ENCODE measurements around the gene GABRR2. TPM values are rescaled to one million over a fixed set of nuclear protein-coding genes. Genes with fewer than 3 reads are reported as not detected.

The GABRR2 gene
- total and polyA plus RNA-seq, 7 experiments from 2014 or later, result 0.40 to 1.9 (median 1.5) TPM; not detected in 2

- H3K36me3 ChIP-seq (ENCODE audit: control insufficient read depth in 2 of 3, insufficient read depth in 3 of 3, low read length in 3 of 3), result peaks cover 0 to 1% (median 0%) of the 10 kb centered on the region in 3 experiments
- no peaks in the 10 kb centered on the region for H3K9me3 ChIP-seq (ENCODE audit: control insufficient read depth in 2 of 3, low read length in 3 of 3)
- no peaks in the 10 kb centered on the region for H3K27me3 Mint-ChIP-seq
- H3K4me3 ChIP-seq (ENCODE audit: low read length), result peak overlapping the region; percentile 54
- no peaks in the 10 kb centered on the region for H3K27me3 ChIP-seq (ENCODE audit: control insufficient read depth in 2 of 2, insufficient read depth in 2 of 2, low read length in 2 of 2)
- intact Hi-C loops (cut with micrococcal nuclease), result loop anchor here (1.0 to 10.0 kb wide), 5 partner anchors 11 to 1953 kb away; partner anchors contain the start of genes AKIRIN2 (in 1 of the 2) and CFAP206 (in 1 of the 2)
- H3K4me3 Mint-ChIP-seq, result peak overlapping the region; percentile 83 to 98 (median 92)
- H3K36me3 Mint-ChIP-seq, result peaks cover 0 to 5% (median 0%) of the 10 kb centered on the region in 5 donors
- no peak for ATAC-seq
- peak overlapping the region; percentile 86 to 99 (median 91) for H3K27ac Mint-ChIP-seq
- H3K9me3 Mint-ChIP-seq, result peaks cover 0 to 2% (median 0%) of the 10 kb centered on the region in 11 donors
- H3K27ac ChIP-seq (ENCODE audit: low read depth, low read length), result peak overlapping the region; percentile 57
- peaks cover 17 to 65% (median 58%) of the 10 kb centered on the region in 7 donors for H3K4me1 Mint-ChIP-seq
- DNase-seq, result peak in 3 of 9 donors; percentile 28 to 37 (median 31)
- H3K4me1 ChIP-seq (ENCODE audit: control insufficient read depth in 2 of 2, insufficient read depth in 2 of 2, low read length in 2 of 2), result peaks cover 12 to 19% of the 10 kb centered on the region in 2 donors
- CTCF ChIA-PET, result interaction anchor here (1.7 to 2.7 kb wide), 3 partner anchors 9 to 17 kb away, joined by 4 to 14 read pairs (median 14); no protein-coding TSS in a partner anchor
- POLR2A ChIA-PET, result interaction anchor here (1.3 to 2.5 kb wide), 4 partner anchors 9 to 276 kb away, joined by 4 to 24 read pairs (median 7); partner anchors contain the start of genes PM20D2 and PNRC1
Measured at GRCh38 chr6:89357390-89357789, 42.3 kb upstream of the GABRR2 start.

DNA sequence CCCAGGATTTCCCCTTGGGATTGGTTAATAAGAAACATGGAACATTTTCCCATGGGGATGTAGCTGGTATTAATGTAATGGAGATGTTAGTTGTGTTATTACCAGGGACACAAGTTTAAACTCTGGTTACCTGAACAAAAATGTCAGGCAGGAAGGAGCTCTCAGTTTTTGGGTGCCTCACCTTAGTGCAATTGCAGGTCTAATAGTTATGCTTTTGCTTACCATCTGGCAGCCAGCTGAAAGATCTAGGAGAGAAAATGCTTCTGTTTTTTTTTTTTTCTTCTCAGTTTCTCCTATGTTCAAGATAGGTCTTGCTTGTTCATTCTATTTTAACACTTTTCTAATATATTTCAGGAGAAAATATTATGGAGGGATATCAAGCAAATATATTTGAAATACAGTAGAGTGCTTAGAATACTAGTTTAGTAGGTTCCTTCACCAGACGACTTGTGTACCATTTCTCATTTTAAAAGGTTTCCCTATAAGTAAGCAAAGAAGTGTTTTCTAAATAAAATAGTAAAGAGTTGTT lies 41.6 kb upstream of the GABRR2 start:
- Histone ChIP-seq H3K4me1 (ENCODE audit: control insufficient read depth in 2 of 2, insufficient read depth in 2 of 2, low read length in 2 of 2) (peaks cover 12 to 19% of the 10 kb centered on the region in 2 donors), H3K27ac (ENCODE audit: low read depth, low read length) (peak overlapping the region; percentile 57), H3K27me3 (ENCODE audit: control insufficient read depth in 2 of 2, insufficient read depth in 2 of 2, low read length in 2 of 2) (no peaks in the 10 kb centered on the region), H3K4me3 (ENCODE audit: low read length) (peak overlapping the region; percentile 54), H3K9me3 (ENCODE audit: control insufficient read depth in 2 of 3, low read length in 3 of 3) (no peaks in the 10 kb centered on the region), H3K36me3 (ENCODE audit: control insufficient read depth in 2 of 3, insufficient read depth in 3 of 3, low read length in 3 of 3) (peaks cover 0 to 7% (median 0%) of the 10 kb centered on the region in 3 experiments)
- H3K9me3 Mint-ChIP-seq, result peaks cover 0 to 2% (median 0%) of the 10 kb centered on the region in 11 donors
- no peak for DNase-seq
- H3K4me3 Mint-ChIP-seq, result peak overlapping the region; percentile 83 to 98 (median 92)
- intact Hi-C loops (cut with micrococcal nuclease), result loop anchor here (1.0 to 10.0 kb wide), 5 partner anchors 12 to 1952 kb away; partner anchors contain the start of genes AKIRIN2 (in 1 of the 2) and CFAP206 (in 1 of the 2)
- peaks cover 17 to 68% (median 61%) of the 10 kb centered on the region in 7 donors for H3K4me1 Mint-ChIP-seq
- peaks cover 0 to 7% (median 0%) of the 10 kb centered on the region in 5 donors for H3K36me3 Mint-ChIP-seq
- no peaks in the 10 kb centered on the region for H3K27me3 Mint-ChIP-seq
- CTCF ChIA-PET, result interaction anchor here (1.7 to 2.7 kb wide), 3 partner anchors 10 to 18 kb away, joined by 4 to 14 read pairs (median 14); no protein-coding TSS in a partner anchor
- peak overlapping the region; percentile 86 to 99 (median 91) for H3K27ac Mint-ChIP-seq
- POLR2A ChIA-PET, result interaction anchor here (0.6 to 2.5 kb wide), 5 partner anchors 8 to 278 kb away, joined by 3 to 24 read pairs (median 4); partner anchors contain the start of genes PM20D2 and PNRC1
- no peak for ATAC-seq

GRCh38 chr6:89355511-89356194 lies 40.6 kb upstream of the GABRR2 start:
- H3K27ac ChIP-seq (ENCODE audit: low read depth, low read length), result no peak overlapping the region
- POLR2A ChIA-PET, result interaction anchor here (1.4 to 2.5 kb wide), 5 partner anchors 7 to 275 kb away, joined by 4 to 24 read pairs (median 6); partner anchors contain the start of genes PM20D2 and PNRC1
- peak overlapping the region in 3 of 9 donors; percentile 31 to 96 (median 32) for H3K27ac Mint-ChIP-seq

DNA sequence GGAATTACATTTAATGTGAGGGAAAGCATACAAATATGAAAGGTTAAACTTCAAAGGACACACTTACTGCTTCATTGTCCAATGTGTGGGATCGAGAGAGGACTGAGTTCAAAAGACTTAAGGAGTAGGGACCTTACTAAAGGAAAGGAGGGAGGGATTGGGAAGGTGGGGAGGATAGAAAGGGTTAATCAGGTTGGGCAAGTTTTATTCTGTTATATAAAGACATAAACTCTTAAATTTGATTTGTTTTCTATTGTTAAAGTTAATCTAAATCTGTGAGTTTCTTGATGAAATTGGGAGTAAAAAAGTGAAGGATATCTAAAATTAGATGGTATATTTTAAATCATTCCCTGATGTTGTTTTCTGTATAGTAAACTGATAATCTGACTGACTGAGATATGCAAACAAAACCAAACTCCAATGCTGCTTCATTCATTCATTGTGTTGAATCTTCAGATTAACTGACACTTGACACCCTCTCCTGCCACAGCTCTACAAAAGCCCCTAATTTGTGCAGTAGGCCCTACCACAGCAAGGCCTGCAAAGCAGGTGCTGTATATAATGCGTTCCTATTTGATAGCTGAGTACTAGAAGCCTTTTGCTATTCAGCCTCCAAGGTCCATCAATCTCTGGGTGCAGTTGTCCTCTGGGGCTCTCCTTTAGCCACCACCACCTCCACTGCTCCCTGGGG lies 38.7 kb upstream of the GABRR2 start:
- POLR2A ChIA-PET, result interaction anchor here (0.8 to 7.7 kb wide), 6 partner anchors 10 to 390 kb away, joined by 3 to 90 read pairs (median 5); partner anchors contain the start of genes PNRC1 and RNGTT
- Histone ChIP-seq H3K27me3 (ENCODE audit: control insufficient read depth in 2 of 2, insufficient read depth in 2 of 2, low read length in 2 of 2) (no peaks in the 10 kb centered on the region), H3K9me3 (ENCODE audit: control insufficient read depth in 2 of 3, low read length in 3 of 3) (no peaks in the 10 kb centered on the region), H3K4me3 (ENCODE audit: low read length) (peak overlapping the region; percentile 67), H3K36me3 (ENCODE audit: control insufficient read depth in 2 of 3, insufficient read depth in 3 of 3, low read length in 3 of 3) (peaks cover 0 to 7% (median 0%) of the 10 kb centered on the region in 3 experiments), H3K27ac (ENCODE audit: low read depth, low read length) (peak overlapping the region; percentile 88), H3K4me1 (ENCODE audit: control insufficient read depth in 2 of 2, insufficient read depth in 2 of 2, low read length in 2 of 2) (peaks cover 27 to 31% of the 10 kb centered on the region in 2 donors)
- Mint-ChIP-seq H3K27me3 (no peaks in the 10 kb centered on the region), H3K27ac (peak overlapping the region; percentile 83 to 97 (median 93)), H3K36me3 (peaks cover 0 to 19% (median 0%) of the 10 kb centered on the region in 5 donors), H3K4me3 (peak overlapping the region; percentile 83 to 99 (median 90)), H3K9me3 (no peaks in the 10 kb centered on the region), H3K4me1 (peaks cover 36 to 77% (median 69%) of the 10 kb centered on the region in 7 donors)
- ATAC-seq (no peak), DNase-seq (no peak)
- intact Hi-C loops (cut with micrococcal nuclease), result loop anchor here (1.0 to 10.0 kb wide), 9 partner anchors 58 to 1949 kb away; partner anchors contain the start of genes PM20D2 (in 2 of the 2), AKIRIN2 (in 1 of the 2), CASP8AP2 (in 1 of the 2) and CFAP206 (in 1 of the 2)
- CTCF ChIA-PET, result interaction anchor here (1.1 kb wide), 1 partner anchor 13 kb away, joined by 4 read pairs; no protein-coding TSS in a partner anchor

More at GRCh38 chr6:89355511-89356194, 40.6 kb upstream of the GABRR2 start:
- Histone ChIP-seq H3K4me1 (ENCODE audit: control insufficient read depth in 2 of 2, insufficient read depth in 2 of 2, low read length in 2 of 2) (peaks cover 21 to 27% of the 10 kb centered on the region in 2 donors), H3K36me3 (ENCODE audit: control insufficient read depth in 2 of 3, insufficient read depth in 3 of 3, low read length in 3 of 3) (peaks cover 0 to 7% (median 0%) of the 10 kb centered on the region in 3 experiments), H3K27me3 (ENCODE audit: control insufficient read depth in 2 of 2, insufficient read depth in 2 of 2, low read length in 2 of 2) (no peaks in the 10 kb centered on the region), H3K4me3 (ENCODE audit: low read length) (no peak overlapping the region), H3K9me3 (ENCODE audit: control insufficient read depth in 2 of 3, low read length in 3 of 3) (no peaks in the 10 kb centered on the region)
- peak overlapping the region in 1 of 10 donors; percentile 39 for H3K4me3 Mint-ChIP-seq
- peaks cover 0 to 2% (median 0%) of the 10 kb centered on the region in 11 donors for H3K9me3 Mint-ChIP-seq
- CTCF ChIA-PET, result interaction anchor here (1.1 to 2.7 kb wide), 3 partner anchors 11 to 20 kb away, joined by 3 to 14 read pairs (median 4); no protein-coding TSS in a partner anchor
- intact Hi-C loops (cut with micrococcal nuclease), result loop anchor here (2.0 to 10.0 kb wide), 4 partner anchors 17 to 1951 kb away; partner anchors contain the start of genes AKIRIN2 (in 1 of the 2) and CFAP206 (in 1 of the 2)
- H3K36me3 Mint-ChIP-seq, result peaks cover 0 to 6% (median 0%) of the 10 kb centered on the region in 5 donors
- H3K4me1 Mint-ChIP-seq, result peaks cover 18 to 70% (median 64%) of the 10 kb centered on the region in 7 donors
- no peak for DNase-seq
- ATAC-seq, result no peak
- H3K27me3 Mint-ChIP-seq, result no peaks in the 10 kb centered on the region

GRCh38 chr6:89353118-89353556 lies 38.0 kb upstream of the GABRR2 start:
- no peaks in the 10 kb centered on the region for H3K27me3 Mint-ChIP-seq
- CTCF ChIA-PET, result no interaction called here
- H3K36me3 ChIP-seq (ENCODE audit: control insufficient read depth in 2 of 3, insufficient read depth in 3 of 3, low read length in 3 of 3), result peaks cover 0 to 7% (median 0%) of the 10 kb centered on the region in 3 experiments
- H3K27ac Mint-ChIP-seq, result peak overlapping the region; percentile 83 to 97 (median 93)
- H3K4me1 ChIP-seq (ENCODE audit: control insufficient read depth in 2 of 2, insufficient read depth in 2 of 2, low read length in 2 of 2), result peaks cover 27 to 35% of the 10 kb centered on the region in 2 donors
- POLR2A ChIA-PET, result interaction anchor here (0.6 to 7.7 kb wide), 8 partner anchors 11 to 917 kb away, joined by 3 to 90 read pairs (median 3); partner anchors contain the start of gene PNRC1
- peaks cover 0 to 24% (median 0%) of the 10 kb centered on the region in 5 donors for H3K36me3 Mint-ChIP-seq
- intact Hi-C loops (cut with micrococcal nuclease), result loop anchor here (1.0 to 10.0 kb wide), 9 partner anchors 59 to 1948 kb away; partner anchors contain the start of genes PM20D2 (in 2 of the 2), AKIRIN2 (in 1 of the 2), CASP8AP2 (in 1 of the 2) and CFAP206 (in 1 of the 2)
- peak overlapping the region; percentile 83 to 99 (median 90) for H3K4me3 Mint-ChIP-seq
- DNase-seq (peak in 2 of 9 donors; percentile 40 to 53), ATAC-seq (no peak)
- H3K4me3 ChIP-seq (ENCODE audit: low read length), result peak overlapping the region; percentile 67
- H3K27ac ChIP-seq (ENCODE audit: low read depth, low read length), result peak overlapping the region; percentile 88
- H3K4me1 Mint-ChIP-seq, result peaks cover 43 to 81% (median 73%) of the 10 kb centered on the region in 7 donors
- no peaks in the 10 kb centered on the region for H3K9me3 Mint-ChIP-seq
- H3K27me3 ChIP-seq (ENCODE audit: control insufficient read depth in 2 of 2, insufficient read depth in 2 of 2, low read length in 2 of 2), result no peaks in the 10 kb centered on the region
- no peaks in the 10 kb centered on the region for H3K9me3 ChIP-seq (ENCODE audit: control insufficient read depth in 2 of 3, low read length in 3 of 3)

Data from naive thymus-derived CD4-positive, alpha-beta T cell (primary cell).